GM19043 (cell line): Measurements from ENCODE around the gene TMEM145.
"Not testable (repeated sequence)": the region's sequence is repeated elsewhere in the genome, so short reads cannot be mapped to it uniquely, and the experiment has no call there.

ENCODE experiments used
- ATAC-seq: cut with Tn5 transposase; IDR thresholded peaks from one replicate; pipeline ENCODE4 v1.9.1; 2021; ENCODE audit warnings: low read depth; ENCODE audit not compliant: unreplicated experiment

The TMEM145 gene

DNA sequence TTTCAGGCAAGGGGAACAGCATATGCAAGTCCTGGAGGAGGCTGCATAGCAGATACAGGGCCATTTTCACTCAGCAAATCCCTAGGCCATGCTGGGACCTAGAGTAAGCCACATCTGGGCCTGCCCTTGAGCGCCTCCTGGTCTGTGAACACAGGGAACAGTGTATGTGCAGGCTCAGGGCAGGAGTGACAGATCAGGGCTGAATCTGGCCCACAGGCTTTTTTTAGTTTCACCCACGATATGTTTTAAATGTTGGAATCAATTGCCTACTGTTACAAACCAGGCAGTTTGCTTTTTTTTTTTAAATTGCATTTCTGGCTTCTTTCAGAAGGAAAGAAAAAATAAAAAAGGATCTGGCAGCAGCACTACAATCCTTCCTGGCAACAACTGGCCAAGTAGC is 1.5 kb upstream of the TMEM145 start:
- no peak for ATAC-seq

DNA sequence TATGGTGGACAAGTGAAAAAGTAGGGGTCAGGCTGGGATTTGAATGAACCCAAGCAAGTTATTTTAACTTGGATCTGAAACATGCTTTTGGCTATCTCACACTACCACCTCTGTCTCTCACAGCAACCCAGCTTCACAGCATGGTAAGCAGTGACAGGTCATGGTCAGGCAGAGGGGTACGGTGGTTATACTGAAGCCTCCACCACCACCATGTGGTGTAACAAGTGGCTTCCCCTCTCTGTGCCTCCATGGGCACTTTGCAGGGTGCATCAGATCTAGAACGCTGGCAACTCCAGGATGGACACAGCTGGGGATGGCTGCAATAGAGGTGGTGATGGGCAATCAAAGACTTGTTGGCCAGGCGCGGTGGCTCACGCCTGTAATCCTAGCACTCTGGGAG is 739 bp upstream of the TMEM145 start:
- no peak for ATAC-seq

DNA sequence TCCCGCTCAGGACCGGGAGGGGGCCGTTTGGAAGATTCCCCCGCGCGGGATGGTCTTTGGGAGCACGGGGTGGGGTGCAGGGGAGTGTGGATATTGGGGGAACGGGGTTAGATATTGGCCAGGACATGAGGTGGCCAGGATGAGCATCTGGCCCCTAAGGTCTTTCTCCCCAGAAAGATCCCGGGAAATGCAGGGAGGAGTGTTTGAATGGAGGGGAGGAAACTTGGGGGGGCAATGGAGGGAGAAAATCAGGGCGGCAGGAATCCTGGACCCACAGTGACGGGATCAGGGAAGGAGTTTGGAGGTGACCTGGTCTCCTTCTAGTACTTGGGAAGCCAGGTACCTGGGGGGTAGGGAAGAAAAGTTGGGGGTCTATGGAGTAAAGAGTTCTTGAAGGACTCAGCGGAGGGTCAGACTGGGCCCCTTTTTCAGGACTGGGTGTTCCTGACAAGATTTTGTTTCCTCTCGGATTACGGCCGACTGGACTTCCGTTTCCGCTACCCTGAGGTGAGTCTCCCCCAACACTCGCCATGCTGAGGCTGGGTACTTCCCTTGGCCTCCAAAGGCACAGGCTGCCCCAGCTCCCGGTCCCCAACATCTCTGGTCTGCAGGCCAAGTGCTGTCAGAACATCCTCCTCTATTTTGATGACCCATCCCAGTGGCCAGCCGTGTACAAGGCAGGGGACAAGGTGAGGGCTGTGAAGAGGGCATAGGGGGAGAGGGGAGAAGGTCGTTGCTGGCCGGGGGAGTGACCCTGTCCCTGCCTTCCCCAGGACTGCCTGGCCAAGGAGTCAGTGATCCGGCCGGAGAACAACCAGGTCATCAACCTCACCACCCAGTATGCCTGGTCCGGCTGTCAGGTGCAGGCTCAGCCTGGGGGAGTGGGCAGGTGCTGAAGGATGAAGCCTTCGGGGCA is 989 bp downstream of the TMEM145 start:
- ATAC-seq = no peak

DNA sequence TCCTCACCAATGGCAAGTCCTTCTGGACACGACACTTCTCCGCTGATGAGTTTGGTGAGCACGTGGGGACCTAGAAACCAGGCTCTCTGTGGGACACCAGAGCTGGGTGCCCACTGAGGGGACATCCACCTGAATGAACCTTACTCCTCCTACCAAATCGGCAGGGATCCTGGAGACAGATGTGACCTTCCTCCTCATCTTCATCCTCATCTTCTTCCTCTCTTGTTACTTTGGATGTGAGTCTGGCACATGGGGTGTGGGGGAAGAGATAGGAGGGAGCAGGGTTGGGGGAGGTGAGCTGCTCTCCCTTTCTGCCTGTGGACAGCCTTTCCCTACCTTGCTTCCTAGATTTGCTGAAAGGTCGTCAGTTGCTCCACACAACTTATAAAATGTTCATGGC is 1.9 kb downstream of the TMEM145 start:
- no peak for ATAC-seq

DNA sequence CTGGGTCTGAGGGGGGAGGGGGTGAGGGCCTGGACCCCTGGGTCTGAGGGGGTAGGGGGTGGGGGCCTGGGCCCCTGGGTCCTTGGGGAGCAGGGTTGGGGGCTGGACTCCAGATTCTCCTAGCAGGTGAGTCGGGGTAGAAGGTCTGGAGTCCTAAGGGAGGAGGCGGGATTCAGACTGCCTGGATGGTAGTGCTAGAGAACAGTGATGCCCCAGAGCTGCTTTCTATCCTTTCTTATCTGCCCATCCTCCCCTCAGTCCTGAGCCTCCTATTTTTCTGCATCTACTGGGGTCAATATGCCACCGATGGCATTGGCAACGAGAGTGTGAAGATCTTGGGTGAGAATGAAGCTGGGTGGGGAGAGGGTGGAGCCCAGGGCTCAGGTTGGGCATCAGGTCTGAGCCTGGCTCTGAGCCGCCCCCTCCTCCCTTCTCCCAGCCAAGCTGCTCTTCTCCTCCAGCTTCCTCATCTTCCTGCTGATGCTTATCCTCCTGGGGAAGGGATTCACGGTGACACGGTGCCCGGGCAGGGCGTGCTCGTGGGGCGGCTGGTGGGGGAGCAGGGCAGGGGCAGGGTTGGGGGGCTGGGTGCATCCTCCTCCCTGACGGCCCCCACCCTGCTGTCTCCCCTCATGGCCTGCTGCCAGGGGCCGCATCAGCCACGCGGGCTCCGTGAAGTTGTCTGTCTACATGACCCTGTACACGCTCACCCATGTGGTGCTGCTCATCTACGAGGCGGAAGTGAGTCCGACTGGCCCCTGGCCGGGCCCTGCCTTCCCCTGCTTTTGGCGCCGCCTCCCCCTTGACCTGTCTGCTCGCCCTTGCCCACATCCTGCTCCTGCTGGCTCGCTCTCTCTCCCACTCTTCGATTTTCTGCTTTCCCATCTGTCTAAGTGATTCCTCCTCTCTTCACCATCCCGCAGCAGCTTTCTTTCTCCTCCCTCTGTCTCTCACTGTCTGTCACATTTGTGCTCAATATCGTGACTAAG is 3.4 kb downstream of the TMEM145 start:
- ATAC-seq = peak; percentile 64

DNA sequence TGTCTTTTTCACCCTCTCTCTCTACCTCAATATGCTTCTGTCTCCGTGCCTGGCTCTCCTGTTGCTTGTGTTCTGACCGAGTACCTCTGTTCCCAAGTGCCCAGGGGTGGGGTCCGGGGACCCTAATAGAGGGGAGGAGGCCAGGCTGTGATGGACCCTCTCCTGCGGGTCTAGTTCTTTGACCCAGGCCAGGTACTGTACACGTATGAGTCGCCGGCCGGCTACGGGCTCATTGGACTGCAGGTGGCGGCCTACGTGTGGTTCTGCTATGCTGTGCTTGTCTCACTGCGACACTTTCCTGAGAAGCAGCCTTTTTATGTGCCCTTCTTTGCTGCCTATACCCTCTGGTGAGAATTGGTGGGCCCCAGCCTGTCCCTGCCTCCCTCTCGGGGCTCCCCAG is 4.4 kb downstream of the TMEM145 start:
- ATAC-seq = no peak

DNA sequence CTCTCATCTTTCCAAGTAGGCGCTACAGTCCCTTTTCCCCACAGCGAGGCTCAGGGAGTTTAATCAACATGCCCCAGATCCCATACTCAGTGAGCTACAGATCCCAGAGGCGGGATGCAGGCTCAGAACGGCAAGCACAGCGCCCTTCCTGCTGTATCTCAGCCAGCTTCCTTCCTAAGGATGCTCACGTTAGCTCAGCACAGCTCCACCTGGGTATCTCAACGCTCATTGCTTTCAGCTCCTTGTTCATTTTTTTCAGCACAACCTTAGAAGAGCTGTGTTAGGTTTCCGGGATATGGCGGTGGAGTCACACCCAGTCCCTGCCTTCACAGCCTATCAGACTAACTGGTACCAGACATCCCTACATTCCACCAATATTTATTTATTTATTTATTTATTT is 9.2 kb downstream of the TMEM145 start:
- no peak for ATAC-seq

DNA sequence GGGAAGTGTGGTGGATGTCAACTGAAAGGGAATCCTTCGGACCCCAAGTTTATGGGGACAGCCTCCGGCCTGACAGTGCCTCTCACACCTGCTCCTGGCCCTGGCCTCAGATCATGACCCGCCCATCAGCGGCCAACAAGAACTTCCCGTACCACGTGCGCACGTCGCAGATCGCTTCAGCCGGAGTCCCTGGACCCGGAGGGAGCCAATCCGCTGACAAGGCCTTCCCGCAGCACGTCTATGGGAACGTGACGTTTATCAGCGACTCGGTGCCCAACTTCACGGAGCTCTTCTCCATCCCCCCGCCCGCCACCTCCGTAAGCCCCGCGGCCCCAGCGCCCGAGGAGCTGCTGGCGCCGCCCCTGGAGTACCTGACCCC is 10.4 kb downstream of the TMEM145 start:
- ATAC-seq = no peak

DNA sequence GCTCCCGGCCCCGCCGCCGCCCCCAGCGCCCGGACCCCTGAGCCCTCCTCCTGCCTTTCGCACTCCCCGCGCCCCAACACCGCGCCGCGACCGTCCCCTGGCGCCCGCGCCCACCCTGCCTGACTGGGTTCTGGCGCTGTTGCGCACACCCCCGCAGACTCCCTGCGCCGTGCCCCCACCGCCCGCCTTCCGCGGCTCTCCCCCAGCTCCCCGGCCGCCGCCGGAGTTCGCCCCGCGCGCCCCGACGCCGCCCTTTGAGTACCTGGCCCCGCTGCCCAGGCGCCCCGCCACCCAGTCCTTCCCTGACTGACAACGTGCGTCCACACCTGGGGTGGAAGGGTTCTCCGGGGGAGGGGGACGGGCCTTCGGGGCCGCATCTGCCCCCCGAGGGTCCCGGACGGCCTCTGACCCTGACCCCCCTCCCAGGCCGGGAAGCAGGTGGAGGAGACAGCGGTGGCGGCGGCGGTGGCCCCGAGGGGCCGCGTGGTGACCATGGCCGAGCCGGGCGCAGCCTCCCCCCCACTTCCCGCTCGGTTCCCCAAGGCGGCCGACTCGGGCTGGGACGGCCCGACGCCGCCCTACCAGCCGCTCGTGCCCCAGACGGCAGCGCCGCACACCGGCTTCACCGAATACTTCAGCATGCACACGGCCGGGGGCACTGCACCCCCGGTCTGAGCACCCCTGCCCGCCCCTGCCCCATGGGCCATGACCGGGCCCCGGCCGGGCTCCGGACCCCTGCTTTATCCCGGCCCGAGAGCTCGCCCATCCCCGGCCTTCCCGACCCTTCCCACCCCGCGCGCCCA is 10.9 kb downstream of the TMEM145 start:
- ATAC-seq = no peak

DNA sequence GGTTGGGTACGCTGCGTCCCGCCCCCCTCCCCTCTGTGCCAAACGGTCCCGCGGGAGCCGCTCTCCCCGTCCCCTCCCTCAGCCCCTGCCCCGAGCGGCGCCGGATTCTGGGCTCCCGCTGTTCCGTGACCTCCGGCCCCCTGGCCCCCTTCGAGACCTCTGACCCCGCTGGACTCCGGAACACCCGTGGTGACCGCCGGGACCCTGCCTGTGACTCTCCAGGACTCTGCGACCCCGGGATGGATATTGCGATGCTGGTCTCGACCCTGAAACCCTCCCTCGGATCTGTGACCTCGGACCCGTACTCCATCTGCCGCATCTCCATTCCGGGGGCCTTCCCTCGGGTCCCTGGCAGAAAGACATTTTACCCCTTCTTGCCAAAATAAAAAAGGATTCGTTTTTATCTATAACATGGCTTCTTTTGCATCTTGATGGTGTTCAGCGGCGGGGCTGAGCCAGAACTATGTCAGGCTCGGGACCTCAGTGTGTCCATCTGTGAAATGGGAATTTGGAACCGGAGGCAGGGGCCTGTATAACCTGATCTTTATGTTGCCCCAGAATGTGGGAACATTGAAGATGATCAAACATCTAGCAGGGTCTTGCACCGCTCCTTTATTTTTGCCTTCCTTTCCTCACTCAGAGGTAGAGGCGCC is 11.7 kb downstream of the TMEM145 start:
- ATAC-seq = no peak

DNA sequence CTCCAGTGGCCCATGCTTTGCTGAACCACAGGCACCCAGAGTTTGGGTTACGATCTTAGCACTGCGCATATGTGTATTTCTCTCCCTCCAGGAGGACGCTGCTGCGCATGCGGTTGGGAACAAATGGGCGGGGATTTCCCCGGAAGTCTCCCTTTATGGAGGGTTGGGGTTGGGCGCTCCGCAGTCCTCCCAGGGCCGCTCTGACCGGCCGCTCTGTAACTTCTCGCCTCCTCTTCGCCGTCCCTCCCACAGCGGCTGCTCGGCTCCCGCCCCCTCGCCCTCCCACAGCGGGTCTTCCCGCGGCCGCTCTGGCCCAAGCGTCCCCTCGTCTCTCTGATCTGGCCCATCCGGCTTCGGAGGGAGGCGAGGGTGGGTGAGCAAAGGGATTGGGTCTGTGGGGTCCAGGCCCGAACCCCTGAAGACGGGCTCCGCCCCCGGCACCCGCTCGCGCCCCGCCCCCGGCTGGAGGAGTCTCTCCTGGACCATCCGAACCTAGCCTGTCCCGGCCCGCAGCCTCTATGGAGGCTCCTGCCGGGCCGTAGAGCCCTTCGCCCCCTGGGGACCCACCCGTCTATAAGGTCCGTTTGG is 12.3 kb downstream of the TMEM145 start, which contains the start of gene MEGF8:
TSS of gene MEGF8 (plus strand) at position 328 of the 588 bp plus-strand sequence. CDS start 609 bp downstream, outside the sequence.
- ATAC-seq = peak; percentile 84

DNA sequence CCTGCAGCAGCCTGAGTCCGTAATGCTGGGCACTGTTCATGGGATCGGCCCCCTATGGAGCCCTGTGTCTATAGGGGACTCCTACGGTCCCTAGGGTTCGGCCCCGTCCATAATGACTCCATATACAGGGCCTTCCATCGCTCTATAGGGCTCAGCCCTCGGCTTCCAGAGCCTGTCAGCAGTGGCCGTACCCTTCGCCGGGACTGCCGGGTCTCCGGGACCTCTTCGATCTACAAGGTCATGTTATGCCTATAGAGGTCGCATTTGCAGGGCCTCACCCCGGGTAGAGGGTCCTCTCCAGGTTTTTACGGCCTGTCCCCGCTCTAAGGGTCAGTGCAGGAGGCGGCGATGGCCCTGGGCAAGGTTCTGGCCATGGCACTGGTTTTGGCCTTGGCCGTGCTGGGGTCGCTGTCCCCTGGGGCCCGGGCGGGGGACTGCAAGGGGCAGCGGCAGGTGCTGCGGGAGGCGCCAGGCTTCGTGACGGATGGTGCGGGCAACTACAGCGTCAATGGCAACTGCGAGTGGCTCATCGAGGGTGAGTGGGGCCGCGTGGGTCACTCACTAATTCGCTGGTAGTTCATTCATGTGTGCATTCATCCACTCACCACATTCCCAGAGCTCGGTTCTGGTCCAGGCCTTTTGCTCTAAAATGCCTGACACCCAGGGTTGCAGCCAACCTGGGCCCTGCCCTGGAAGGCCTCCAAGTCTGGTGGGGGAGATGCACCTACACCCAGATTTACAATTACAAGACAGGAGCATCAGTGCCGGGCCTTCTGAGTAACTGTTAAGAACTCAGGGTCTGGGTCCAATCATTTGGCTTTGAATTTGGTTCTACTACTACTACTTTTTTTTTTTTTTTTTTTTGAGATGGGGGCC is 13.0 kb downstream of the TMEM145 start:
- ATAC-seq = peak; percentile 11

DNA sequence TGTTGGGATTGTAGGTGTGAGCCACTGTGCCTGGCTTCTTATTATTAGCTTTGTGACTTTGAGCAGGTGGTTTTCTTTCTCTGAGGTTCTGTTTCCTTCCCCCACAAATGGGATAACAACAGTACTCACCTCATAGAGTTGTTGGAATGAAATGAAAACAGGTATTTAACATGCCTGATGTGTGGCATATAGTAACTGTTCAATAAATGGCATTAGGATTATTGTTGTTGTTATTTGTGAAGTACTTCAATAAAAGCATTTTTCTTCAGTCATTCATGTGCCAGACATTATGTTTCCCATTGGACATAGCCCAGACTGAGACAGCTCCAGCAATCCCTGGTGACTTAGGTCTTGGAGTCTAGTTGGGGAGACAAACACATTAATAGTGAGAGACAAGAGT is 13.9 kb downstream of the TMEM145 start:
- no peak for ATAC-seq

DNA sequence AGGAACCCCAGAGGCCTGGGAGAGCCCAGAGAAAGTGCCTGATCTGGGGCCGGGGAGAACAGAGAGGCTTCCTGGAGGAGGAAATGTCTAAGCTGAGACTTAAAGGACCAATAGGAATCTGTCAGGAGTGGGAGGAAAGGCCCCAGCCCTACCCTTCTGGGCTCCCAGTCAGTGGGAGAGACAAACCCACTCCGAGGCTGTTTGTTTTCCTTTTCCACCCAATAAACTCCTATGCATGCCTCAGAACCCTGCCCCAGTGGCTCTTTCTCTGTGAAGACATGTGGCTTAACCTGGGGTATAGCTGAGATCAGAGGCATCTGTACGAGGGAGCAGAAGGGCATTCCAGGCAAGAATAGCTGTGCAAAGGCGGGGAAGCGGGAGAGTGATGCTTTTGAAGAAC is 14.3 kb downstream of the TMEM145 start:
- ATAC-seq = no peak

DNA sequence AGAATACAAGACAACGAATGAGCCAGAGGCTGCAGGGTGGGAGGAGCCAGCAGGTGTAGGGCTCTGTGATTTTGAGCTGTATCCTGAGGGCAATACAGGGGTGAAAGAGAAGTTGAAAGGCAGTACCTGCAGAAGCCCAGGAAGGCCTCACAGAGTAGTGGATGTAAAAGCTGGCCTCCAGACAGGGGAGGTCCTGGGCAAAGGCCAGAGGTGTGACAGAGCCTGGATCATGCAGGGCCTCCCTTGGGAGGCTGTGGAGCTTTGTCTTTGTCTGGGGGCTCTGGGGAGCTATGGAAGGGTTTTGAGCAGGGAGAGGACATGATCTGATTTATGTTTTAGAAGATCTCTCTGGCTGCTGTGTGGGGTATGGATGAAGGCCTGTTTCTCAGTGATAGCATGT is 15.0 kb downstream of the TMEM145 start:
- ATAC-seq = no peak

DNA sequence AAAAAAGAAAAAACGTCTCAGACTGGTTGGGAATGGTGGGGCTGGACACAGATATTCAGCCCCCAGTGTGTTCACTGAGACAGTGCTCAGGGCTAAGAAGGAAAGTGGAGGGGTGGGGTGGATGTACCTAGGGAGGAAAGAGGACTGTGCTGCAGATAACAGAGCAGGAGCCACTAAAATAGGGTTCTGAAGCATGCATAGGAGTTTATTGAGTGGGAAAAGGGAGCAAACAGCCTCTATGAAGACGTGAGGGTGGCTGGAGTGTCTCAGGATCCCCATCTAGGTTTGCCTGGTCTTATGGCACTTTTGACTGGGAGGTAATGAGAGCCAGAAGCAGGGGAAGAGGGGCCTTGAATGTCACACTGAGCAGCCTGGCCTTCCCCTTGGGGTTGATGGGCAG is 15.7 kb downstream of the TMEM145 start:
- ATAC-seq = no peak

DNA sequence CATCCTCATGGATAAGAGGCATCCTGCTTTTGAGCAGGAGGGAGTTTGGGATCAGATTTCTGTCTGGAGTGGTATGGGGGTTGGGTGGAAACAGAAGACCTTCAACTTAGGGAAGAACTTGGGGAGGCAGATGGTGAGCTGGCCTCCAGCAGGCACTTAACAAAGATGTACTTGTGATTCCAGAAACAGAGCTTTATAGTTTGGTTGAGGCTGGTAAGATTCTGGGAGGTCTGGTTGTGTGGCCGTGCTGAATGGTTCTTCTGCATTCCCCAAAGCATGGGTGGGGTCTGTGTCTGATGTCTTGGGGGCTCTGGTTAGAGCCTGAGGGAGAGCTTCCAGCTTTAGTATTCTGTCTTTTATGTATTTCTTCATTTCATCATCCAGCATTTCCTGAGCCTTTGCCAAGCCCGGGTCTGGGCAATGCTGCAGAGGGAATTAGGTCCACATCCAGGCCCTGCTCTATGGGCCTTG is 17.2 kb downstream of the TMEM145 start:
- no peak for ATAC-seq

DNA sequence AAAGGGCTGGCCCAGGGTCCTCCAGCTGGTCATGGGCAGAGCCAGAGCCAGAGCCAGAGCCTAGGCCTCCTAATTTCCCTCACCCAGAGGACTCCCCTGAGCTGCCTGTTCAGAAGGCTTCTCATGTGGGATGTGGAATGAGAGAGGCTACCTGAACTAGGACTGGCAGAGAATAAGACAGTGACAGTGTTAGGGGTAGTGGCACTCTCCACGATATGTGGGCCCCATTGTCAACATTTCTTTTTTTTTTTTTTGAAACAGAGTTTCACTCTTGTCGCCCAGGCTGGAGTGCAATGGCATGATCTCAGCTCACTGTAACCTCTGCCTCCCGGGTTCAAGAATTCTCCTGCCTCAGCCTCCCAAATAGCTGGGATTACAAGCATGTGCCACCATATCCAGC is 18.2 kb downstream of the TMEM145 start:
- not testable (repeated sequence) for ATAC-seq

DNA sequence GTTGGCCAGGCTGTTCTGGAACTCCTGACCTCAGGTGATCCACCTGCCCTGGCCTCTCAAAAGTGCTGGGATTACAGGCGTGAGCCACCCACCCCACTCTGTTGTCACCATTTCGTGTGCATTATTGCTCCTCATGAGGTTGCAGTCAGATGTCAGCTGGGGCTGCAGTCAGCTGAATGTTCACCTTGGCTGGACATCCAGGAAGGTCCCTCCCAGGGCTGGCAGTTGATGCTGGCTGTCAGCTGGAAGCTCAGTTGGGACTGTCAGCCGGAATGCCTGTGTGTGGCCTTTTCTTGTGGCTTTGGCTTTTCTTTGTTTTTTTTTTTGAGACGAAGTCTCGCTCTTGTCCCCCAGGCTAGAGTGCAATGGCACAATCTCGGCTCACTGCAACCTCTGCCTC is 18.9 kb downstream of the TMEM145 start:
- ATAC-seq = no peak
